ENCODE results near the gene OR2T27.

DNA sequence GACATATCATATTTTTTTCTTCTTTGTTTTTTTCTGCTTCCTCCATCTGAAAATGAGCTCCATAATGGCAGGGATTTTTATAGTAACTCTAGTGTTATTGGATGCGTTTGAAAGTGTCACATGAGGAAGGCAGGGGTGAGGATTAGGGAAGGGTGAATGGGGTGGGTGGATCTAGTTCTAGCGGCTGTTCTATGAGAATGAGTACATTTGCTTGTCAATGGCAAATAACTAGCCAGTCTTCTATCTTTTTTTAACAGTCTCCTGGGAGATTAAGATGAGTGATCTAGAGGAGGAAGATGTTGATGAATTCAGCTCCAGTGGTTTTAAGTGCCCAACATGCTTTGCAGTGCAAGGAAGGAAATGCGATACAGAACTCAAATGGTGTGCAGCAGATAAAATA is 41.4 kb upstream of the OR2T27 start:
- TF ChIP-seq, protein P1, sequence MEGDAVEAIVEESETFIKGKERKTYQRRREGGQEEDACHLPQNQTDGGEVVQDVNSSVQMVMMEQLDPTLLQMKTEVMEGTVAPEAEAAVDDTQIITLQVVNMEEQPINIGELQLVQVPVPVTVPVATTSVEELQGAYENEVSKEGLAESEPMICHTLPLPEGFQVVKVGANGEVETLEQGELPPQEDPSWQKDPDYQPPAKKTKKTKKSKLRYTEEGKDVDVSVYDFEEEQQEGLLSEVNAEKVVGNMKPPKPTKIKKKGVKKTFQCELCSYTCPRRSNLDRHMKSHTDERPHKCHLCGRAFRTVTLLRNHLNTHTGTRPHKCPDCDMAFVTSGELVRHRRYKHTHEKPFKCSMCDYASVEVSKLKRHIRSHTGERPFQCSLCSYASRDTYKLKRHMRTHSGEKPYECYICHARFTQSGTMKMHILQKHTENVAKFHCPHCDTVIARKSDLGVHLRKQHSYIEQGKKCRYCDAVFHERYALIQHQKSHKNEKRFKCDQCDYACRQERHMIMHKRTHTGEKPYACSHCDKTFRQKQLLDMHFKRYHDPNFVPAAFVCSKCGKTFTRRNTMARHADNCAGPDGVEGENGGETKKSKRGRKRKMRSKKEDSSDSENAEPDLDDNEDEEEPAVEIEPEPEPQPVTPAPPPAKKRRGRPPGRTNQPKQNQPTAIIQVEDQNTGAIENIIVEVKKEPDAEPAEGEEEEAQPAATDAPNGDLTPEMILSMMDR (IDR thresholded peaks at IDR 0.05; ENCODE audit: borderline replicate concordance, extremely low read depth, low read length, poor library complexity, severe bottlenecking), result no peak
- TF ChIP-seq EZH2 (IDR thresholded peaks at IDR 0.05; ENCODE audit: borderline replicate concordance, low read depth, low read length, severe bottlenecking), result no peak

Data from DND-41 (cell line).